Smooth muscle cell (in vitro differentiated cells): ENCODE data around the gene CRAT. TPM values are rescaled to one million over a fixed set of nuclear protein-coding genes. Genes with fewer than 3 reads are reported as not detected.

Experiments used
- DNase-seq: peaks from one replicate; lab custom pipeline; 2025; ENCODE audit not compliant: unreplicated experiment; lab: John Stamatoyannopoulos, UW
- H2AFZ ChIP-seq: fragments of 200-600 bp; sonication (generic); 2 replicates; pipeline ENCODE4 v1.6.0; 2016; ENCODE audit warnings: antibody characterized with exemption, low read depth, mild to moderate bottlenecking
- H3F3A ChIP-seq: fragments of 200-600 bp; sonication (generic); 2 replicates; pipeline ENCODE4 v1.6.0; 2017; ENCODE audit warnings: antibody characterized with exemption, low read depth
- H3K27ac ChIP-seq: fragments of 200-600 bp; sonication (generic); 2 replicates; pipeline ENCODE4 v1.5.1; 2016; ENCODE audit warnings: low read depth, mild to moderate bottlenecking
- H3K27me3 ChIP-seq: fragments of 200-600 bp; sonication (generic); 2 replicates; pipeline ENCODE4 v1.6.1; 2016; ENCODE audit warnings: low read depth, mild to moderate bottlenecking
- H3K36me3 ChIP-seq: fragments of 200-600 bp; sonication (generic); 2 replicates; pipeline ENCODE4 v1.5.1; 2016; ENCODE audit warnings: low read depth
- H3K4me1 ChIP-seq: fragments of 200-600 bp; sonication (generic); 2 replicates; pipeline ENCODE4 v1.5.1; 2016; ENCODE audit warnings: low read depth
- H3K4me2 ChIP-seq: fragments of 200-600 bp; sonication (generic); 2 replicates; pipeline ENCODE4 v1.6.0; 2016; ENCODE audit warnings: mild to moderate bottlenecking
- H3K4me3 ChIP-seq: fragments of 200-600 bp; sonication (generic); 2 replicates; pipeline ENCODE4 v1.5.1; 2016; ENCODE audit warnings: mild to moderate bottlenecking
- H3K79me2 ChIP-seq: fragments of 200-600 bp; sonication (generic); 2 replicates; pipeline ENCODE4 v1.6.0; 2016; ENCODE audit warnings: low read depth, mild to moderate bottlenecking
- H3K9ac ChIP-seq: fragments of 200-600 bp; sonication (generic); 2 replicates; pipeline ENCODE4 v1.6.0; 2016; ENCODE audit warnings: low read depth
- H3K9me3 ChIP-seq: fragments of 200-600 bp; sonication (generic); replicated peaks from 2 replicates; pipeline ENCODE4 v1.5.1; 2016; ENCODE audit warnings: low read depth
- H4K20me1 ChIP-seq: fragments of 200-600 bp; sonication (generic); 2 replicates; pipeline ENCODE4 v1.6.0; 2016; ENCODE audit warnings: low read depth
- CTCF ChIP-seq: fragments of 200-600 bp; sonication (generic); IDR thresholded peaks from 2 replicates; pipeline ENCODE4 v1.5.1; 2017; ENCODE audit warnings: borderline replicate concordance, mild to moderate bottlenecking, antibody characterized with exemption; ENCODE audit not compliant: insufficient read depth, poor library complexity, severe bottlenecking
- WGBS: methylation state at CpG from one replicate; pipeline ENCODE4 v1.1.7; 2016; ENCODE audit warnings: low lambda C conversion rate; 5-methylcytosine and 5-hydroxymethylcytosine counted together
- polyA plus RNA-seq: library from polyadenylated mRNA; unstranded; fragments of >200 nt; fragmentation: Nextera tagmentation; extraction: Ambion mirVana; gene quantifications from 2 replicates; pipeline ENCODE4 v1.2.1, GENCODE V29; 2016
- total RNA-seq: library from RNA; depleted of rRNA; stranded (reverse); fragments of >200 nt; gene quantifications from 2 replicates; pipeline ENCODE4 v1.2.3, GENCODE V29; 2014

Gene CRAT
- total and polyA plus RNA-seq, 2 experiments from 2014 or later: 20.0 to 52.3 TPM

- no peak overlapping the region for H2AFZ ChIP-seq
- no peak overlapping the region for H3K27ac ChIP-seq
- H3K27me3 ChIP-seq: no peaks in the 10 kb centered on the region
- H3F3A ChIP-seq: no peaks in the 10 kb centered on the region
- H3K79me2 ChIP-seq: no peaks in the 10 kb centered on the region
- no peak overlapping the region for H3K9ac ChIP-seq
- H3K4me2 ChIP-seq: no peak overlapping the region
- H3K4me1 ChIP-seq: peaks cover 2% of the 10 kb centered on the region
- H3K4me3 ChIP-seq: no peak overlapping the region
- 95% methylated on average over 17 of the region's 17 CpGs for WGBS
- TF ChIP-seq CTCF: no peak
- peaks cover 8% of the 10 kb centered on the region for H4K20me1 ChIP-seq
- no peaks in the 10 kb centered on the region for H3K9me3 ChIP-seq
- no peaks in the 10 kb centered on the region for H3K36me3 ChIP-seq
- DNase-seq: no peak
Measured at GRCh38 chr9:129105857-129106694, 4.5 kb downstream of the CRAT start.

- no peak overlapping the region for H3K9ac ChIP-seq
- no peak overlapping the region for H3K4me2 ChIP-seq
- TF ChIP-seq CTCF: no peak
- WGBS: 99% methylated on average over 7 of the region's 11 CpGs
- no peaks in the 10 kb centered on the region for H3K4me1 ChIP-seq
- H2AFZ ChIP-seq: no peak overlapping the region
- no peaks in the 10 kb centered on the region for H3K9me3 ChIP-seq
- no peaks in the 10 kb centered on the region for H3K27me3 ChIP-seq
- H3F3A ChIP-seq: no peaks in the 10 kb centered on the region
- H4K20me1 ChIP-seq: peaks cover 4% of the 10 kb centered on the region
- no peak for DNase-seq
- H3K79me2 ChIP-seq: no peaks in the 10 kb centered on the region
- no peak overlapping the region for H3K27ac ChIP-seq
- no peak overlapping the region for H3K4me3 ChIP-seq
- no peaks in the 10 kb centered on the region for H3K36me3 ChIP-seq
Measured at GRCh38 chr9:129104051-129104450, 6.5 kb downstream of the CRAT start.

GRCh38 chr9:129103595-129103965 lies 7.0 kb downstream of the CRAT start:
- H3K9ac ChIP-seq: no peak overlapping the region
- no peaks in the 10 kb centered on the region for H3K4me1 ChIP-seq
- H3K79me2 ChIP-seq: no peaks in the 10 kb centered on the region
- no peak overlapping the region for H2AFZ ChIP-seq
- no peaks in the 10 kb centered on the region for H3F3A ChIP-seq
- 94% methylated on average over 4 of the region's 4 CpGs for WGBS
- no peak overlapping the region for H3K4me3 ChIP-seq
- no peaks in the 10 kb centered on the region for H3K9me3 ChIP-seq
- no peak overlapping the region for H3K4me2 ChIP-seq
- DNase-seq: no peak
- H3K27ac ChIP-seq: no peak overlapping the region
- no peaks in the 10 kb centered on the region for H3K27me3 ChIP-seq
- peaks cover 4% of the 10 kb centered on the region for H4K20me1 ChIP-seq
- TF ChIP-seq CTCF: no peak
- H3K36me3 ChIP-seq: no peaks in the 10 kb centered on the region
